T-helper 2 cell treated with Interferon-gamma antibody and Interleukin-4, amounts not matched to agents 5 μg/mL and 100 μg/mL, for 36 hours (primary cell): ENCODE measurements around the gene WNT5A.

Experiments used
- DNase-seq: peaks from one replicate; pipeline ENCODE4 v3.0.0; 2021; ENCODE audit warnings: low spot score
- H3K27ac Mint-ChIP-seq: one replicate; pipeline ENCODE4 v1.8.0; 2021; ENCODE audit warnings: mild to moderate bottlenecking, mixed read lengths
- H3K27me3 Mint-ChIP-seq: one replicate; pipeline ENCODE4 v1.8.0; 2021; ENCODE audit warnings: low read depth, mixed read lengths
- H3K36me3 Mint-ChIP-seq: one replicate; pipeline ENCODE4 v1.8.0; 2021; ENCODE audit warnings: low read depth, mixed read lengths
- H3K4me1 Mint-ChIP-seq: one replicate; pipeline ENCODE4 v1.8.0; 2021; ENCODE audit warnings: low read depth, mixed read lengths
- H3K4me3 Mint-ChIP-seq: one replicate; pipeline ENCODE4 v1.8.0; 2022; ENCODE audit warnings: mild to moderate bottlenecking, moderate library complexity, mixed read lengths
- H3K9me3 Mint-ChIP-seq: one replicate; pipeline ENCODE4 v1.8.0; 2021; ENCODE audit warnings: mixed read lengths

WNT5A gene

GRCh38 chr3:55482496-55483195 lies 4.5 kb downstream of the WNT5A start:
- H3K4me1 Mint-ChIP-seq: peaks cover 4% of the 10 kb centered on the region
- H3K4me3 Mint-ChIP-seq: no peak overlapping the region
- no peak overlapping the region for H3K27ac Mint-ChIP-seq
- no peaks in the 10 kb centered on the region for H3K9me3 Mint-ChIP-seq
- DNase-seq: no peak
- H3K27me3 Mint-ChIP-seq: peaks cover 78% of the 10 kb centered on the region
- no peaks in the 10 kb centered on the region for H3K36me3 Mint-ChIP-seq

- Mint-ChIP-seq H3K4me1 (peaks cover 4% of the 10 kb centered on the region), H3K36me3 (no peaks in the 10 kb centered on the region)
- no peak for DNase-seq
These were observed 5.2 kb downstream of the WNT5A start for GRCh38 chr3:55481744-55482495.

GRCh38 chr3:55480911-55481743 lies 6.0 kb downstream of the WNT5A start:
- Mint-ChIP-seq H3K27me3 (peaks cover 70% of the 10 kb centered on the region), H3K27ac (no peak overlapping the region), H3K4me3 (no peak overlapping the region), H3K4me1 (no peaks in the 10 kb centered on the region), H3K36me3 (no peaks in the 10 kb centered on the region), H3K9me3 (no peaks in the 10 kb centered on the region)
- DNase-seq: no peak

More at GRCh38 chr3:55481744-55482495, 5.2 kb downstream of the WNT5A start:
- Mint-ChIP-seq H3K9me3 (no peaks in the 10 kb centered on the region), H3K27me3 (peaks cover 77% of the 10 kb centered on the region), H3K27ac (no peak overlapping the region), H3K4me3 (no peak overlapping the region)

- no peak for DNase-seq
- no peaks in the 10 kb centered on the region for H3K4me1 Mint-ChIP-seq
- H3K4me3 Mint-ChIP-seq: no peak overlapping the region
- H3K27me3 Mint-ChIP-seq: peaks cover 36% of the 10 kb centered on the region
- no peaks in the 10 kb centered on the region for H3K9me3 Mint-ChIP-seq
- H3K27ac Mint-ChIP-seq: no peak overlapping the region
- H3K36me3 Mint-ChIP-seq: no peaks in the 10 kb centered on the region
These were observed 9.5 kb downstream of the WNT5A start for GRCh38 chr3:55477306-55478303.

- Mint-ChIP-seq H3K9me3 (no peaks in the 10 kb centered on the region), H3K27me3 (peaks cover 26% of the 10 kb centered on the region), H3K4me3 (no peak overlapping the region), H3K36me3 (no peaks in the 10 kb centered on the region), H3K27ac (no peak overlapping the region), H3K4me1 (no peaks in the 10 kb centered on the region)
- no peak for DNase-seq
These were observed 10.6 kb downstream of the WNT5A start for GRCh38 chr3:55476515-55476914.

GRCh38 chr3:55474213-55474632 lies 12.9 kb downstream of the WNT5A start:
- H3K27me3 Mint-ChIP-seq: peaks cover 12% of the 10 kb centered on the region
- no peaks in the 10 kb centered on the region for H3K9me3 Mint-ChIP-seq
- H3K36me3 Mint-ChIP-seq: no peaks in the 10 kb centered on the region
- DNase-seq: no peak
- H3K27ac Mint-ChIP-seq: no peak overlapping the region
- no peak overlapping the region for H3K4me3 Mint-ChIP-seq
- no peaks in the 10 kb centered on the region for H3K4me1 Mint-ChIP-seq

- Mint-ChIP-seq H3K27ac (no peak overlapping the region), H3K4me1 (no peaks in the 10 kb centered on the region), H3K36me3 (no peaks in the 10 kb centered on the region), H3K27me3 (peaks cover 9% of the 10 kb centered on the region), H3K9me3 (no peaks in the 10 kb centered on the region), H3K4me3 (no peak overlapping the region)
- DNase-seq: no peak
These were observed 13.3 kb downstream of the WNT5A start for GRCh38 chr3:55473788-55474187.

GRCh38 chr3:55471522-55472280 lies 15.4 kb downstream of the WNT5A start:
- no peak overlapping the region for H3K4me3 Mint-ChIP-seq
- no peaks in the 10 kb centered on the region for H3K27me3 Mint-ChIP-seq
- no peak overlapping the region for H3K27ac Mint-ChIP-seq
- no peaks in the 10 kb centered on the region for H3K36me3 Mint-ChIP-seq
- no peaks in the 10 kb centered on the region for H3K9me3 Mint-ChIP-seq
- no peak for DNase-seq
- no peaks in the 10 kb centered on the region for H3K4me1 Mint-ChIP-seq

GRCh38 chr3:55471084-55471483 lies 16.0 kb downstream of the WNT5A start:
- Mint-ChIP-seq H3K27ac (no peak overlapping the region), H3K9me3 (no peaks in the 10 kb centered on the region), H3K4me3 (no peak overlapping the region), H3K27me3 (no peaks in the 10 kb centered on the region), H3K36me3 (no peaks in the 10 kb centered on the region), H3K4me1 (no peaks in the 10 kb centered on the region)
- no peak for DNase-seq

- H3K36me3 Mint-ChIP-seq: no peaks in the 10 kb centered on the region
- no peaks in the 10 kb centered on the region for H3K4me1 Mint-ChIP-seq
- no peak for DNase-seq
- H3K27me3 Mint-ChIP-seq: no peaks in the 10 kb centered on the region
- no peaks in the 10 kb centered on the region for H3K9me3 Mint-ChIP-seq
- no peak overlapping the region for H3K4me3 Mint-ChIP-seq
- no peak overlapping the region for H3K27ac Mint-ChIP-seq
These were observed 17.1 kb downstream of the WNT5A start for GRCh38 chr3:55469957-55470526.

GRCh38 chr3:55468251-55468650 lies 18.9 kb downstream of the WNT5A start:
- H3K4me1 Mint-ChIP-seq: no peaks in the 10 kb centered on the region
- H3K36me3 Mint-ChIP-seq: no peaks in the 10 kb centered on the region
- H3K27ac Mint-ChIP-seq: no peak overlapping the region
- DNase-seq: no peak
- H3K4me3 Mint-ChIP-seq: no peak overlapping the region
- no peaks in the 10 kb centered on the region for H3K27me3 Mint-ChIP-seq
- H3K9me3 Mint-ChIP-seq: no peaks in the 10 kb centered on the region

- no peaks in the 10 kb centered on the region for H3K9me3 Mint-ChIP-seq
- no peak for DNase-seq
- no peaks in the 10 kb centered on the region for H3K4me1 Mint-ChIP-seq
- H3K27ac Mint-ChIP-seq: no peak overlapping the region
- no peak overlapping the region for H3K4me3 Mint-ChIP-seq
- H3K27me3 Mint-ChIP-seq: no peaks in the 10 kb centered on the region
- no peaks in the 10 kb centered on the region for H3K36me3 Mint-ChIP-seq
These were observed 20.0 kb downstream of the WNT5A start for GRCh38 chr3:55467099-55467498.
